ENCODE results near the gene LRRFIP1.
A peak's percentile ranks its signal among the peaks of the same experiment; 100 is the strongest.

Gene LRRFIP1

GRCh38 chr2:237623428-237624403 lies 3.7 kb upstream of the LRRFIP1 start:
- Histone ChIP-seq H3K79me2 (ENCODE audit: low read length) (no peaks in the 10 kb centered on the region), H3F3A (ENCODE audit: insufficient read depth, low read length) (no peaks in the 10 kb centered on the region), H3K27ac (ENCODE audit: low read length) (no peak overlapping the region), H3K36me3 (replicated peaks; ENCODE audit: insufficient read depth, low read length) (no peaks in the 10 kb centered on the region), H3K4me1 (ENCODE audit: low read length) (peaks cover 14% of the 10 kb centered on the region), H3K9me2 (replicated peaks; ENCODE audit: insufficient read depth, low read length) (no peaks in the 10 kb centered on the region), H4K20me1 (ENCODE audit: insufficient read depth, low read length) (no peaks in the 10 kb centered on the region), H3K4me3 (ENCODE audit: low read length) (no peak overlapping the region), H3K9ac (ENCODE audit: low read length) (no peak overlapping the region), H3K27me3 (replicated peaks; ENCODE audit: insufficient read depth, low read length) (no peaks in the 10 kb centered on the region; the same call in 1 of the 2 replicates), H3K9me3 (replicated peaks; ENCODE audit: insufficient read depth, low read length) (no peaks in the 10 kb centered on the region), H2AFZ (ENCODE audit: low read length) (no peak overlapping the region), H3K4me2 (ENCODE audit: low read depth, low read length) (no peak overlapping the region)
- no peak for TF ChIP-seq CTCF (IDR thresholded peaks at IDR 0.05; ENCODE audit: low read length)
- TF ChIP-seq EZH2phosphoT487 (IDR thresholded peaks at IDR 0.05; ENCODE audit: low read length), result no peak
- TF ChIP-seq EZH2 (optimal IDR thresholded peaks at IDR 0.05; ENCODE audit: low read depth, low read length), result no peak
- no peak for DNase-seq

GRCh38 chr2:237624565-237624964 lies 2.8 kb upstream of the LRRFIP1 start:
- no peak overlapping the region for H3K4me2 ChIP-seq (ENCODE audit: low read depth, low read length)
- H3K36me3 ChIP-seq (replicated peaks; ENCODE audit: insufficient read depth, low read length), result no peaks in the 10 kb centered on the region
- peaks cover 13% of the 10 kb centered on the region for H3K4me1 ChIP-seq (ENCODE audit: low read length)
- H3K79me2 ChIP-seq (ENCODE audit: low read length), result no peaks in the 10 kb centered on the region
- H4K20me1 ChIP-seq (ENCODE audit: insufficient read depth, low read length), result no peaks in the 10 kb centered on the region
- no peak overlapping the region for H3K9ac ChIP-seq (ENCODE audit: low read length)
- no peak for TF ChIP-seq EZH2phosphoT487 (IDR thresholded peaks at IDR 0.05; ENCODE audit: low read length)
- TF ChIP-seq CTCF (IDR thresholded peaks at IDR 0.05; ENCODE audit: low read length), result no peak
- TF ChIP-seq EZH2 (optimal IDR thresholded peaks at IDR 0.05; ENCODE audit: low read depth, low read length), result no peak
- no peaks in the 10 kb centered on the region for H3K9me2 ChIP-seq (replicated peaks; ENCODE audit: insufficient read depth, low read length)
- DNase-seq, result no peak
- H3K4me3 ChIP-seq (ENCODE audit: low read length), result no peak overlapping the region
- H2AFZ ChIP-seq (ENCODE audit: low read length), result no peak overlapping the region
- no peaks in the 10 kb centered on the region; the same call in 1 of the 2 replicates for H3K27me3 ChIP-seq (replicated peaks; ENCODE audit: insufficient read depth, low read length)
- no peaks in the 10 kb centered on the region for H3K9me3 ChIP-seq (replicated peaks; ENCODE audit: insufficient read depth, low read length)
- no peaks in the 10 kb centered on the region for H3F3A ChIP-seq (ENCODE audit: insufficient read depth, low read length)
- H3K27ac ChIP-seq (ENCODE audit: low read length), result no peak overlapping the region

- H3K9ac ChIP-seq (ENCODE audit: low read length), result no peak overlapping the region
- H3K4me2 ChIP-seq (ENCODE audit: low read depth, low read length), result no peak overlapping the region; the same call in 1 of the 2 replicates
- TF ChIP-seq EZH2phosphoT487 (IDR thresholded peaks at IDR 0.05; ENCODE audit: low read length), result no peak
- TF ChIP-seq EZH2 (optimal IDR thresholded peaks at IDR 0.05; ENCODE audit: low read depth, low read length), result no peak
- TF ChIP-seq CTCF (IDR thresholded peaks at IDR 0.05; ENCODE audit: low read length), result no peak
- no peaks in the 10 kb centered on the region; the same call in 1 of the 2 replicates for H3K27me3 ChIP-seq (replicated peaks; ENCODE audit: insufficient read depth, low read length)
- no peaks in the 10 kb centered on the region for H3K36me3 ChIP-seq (replicated peaks; ENCODE audit: insufficient read depth, low read length)
- no peak for DNase-seq
- no peaks in the 10 kb centered on the region for H3K79me2 ChIP-seq (ENCODE audit: low read length)
- no peaks in the 10 kb centered on the region for H3K9me2 ChIP-seq (replicated peaks; ENCODE audit: insufficient read depth, low read length)
- H2AFZ ChIP-seq (ENCODE audit: low read length), result no peak overlapping the region
- H3F3A ChIP-seq (ENCODE audit: insufficient read depth, low read length), result no peaks in the 10 kb centered on the region
- H3K4me3 ChIP-seq (ENCODE audit: low read length), result no peak overlapping the region
- H3K9me3 ChIP-seq (replicated peaks; ENCODE audit: insufficient read depth, low read length), result no peaks in the 10 kb centered on the region
- no peaks in the 10 kb centered on the region for H4K20me1 ChIP-seq (ENCODE audit: insufficient read depth, low read length)
- peak overlapping the region; percentile 43; the same call in 1 of the 2 replicates for H3K27ac ChIP-seq (ENCODE audit: low read length)
- H3K4me1 ChIP-seq (ENCODE audit: low read length), result peaks cover 13% of the 10 kb centered on the region
These were observed 2.1 kb upstream of the LRRFIP1 start for GRCh38 chr2:237625216-237625705.

All from MM.1S (cell line).